ELF-1 (cell line): ENCODE results near the gene PRICKLE1.

ENCODE experiments used
- DNase-seq: peaks from one replicate; pipeline ENCODE4 v3.0.0-alpha.2; 2016; ENCODE audit warnings: low read depth, low spot score

PRICKLE1 gene

GRCh38 chr12:42588524-42589464, 752 bp downstream of the PRICKLE1 start:
- peak; percentile 84 for DNase-seq

GRCh38 chr12:42587601-42588523, 1.7 kb downstream of the PRICKLE1 start:
- DNase-seq = no peak

GRCh38 chr12:42586268-42586667, 3.3 kb downstream of the PRICKLE1 start:
- no peak for DNase-seq

GRCh38 chr12:42585841-42586216, 3.7 kb downstream of the PRICKLE1 start:
- DNase-seq = no peak

GRCh38 chr12:42585154-42585840, 4.2 kb downstream of the PRICKLE1 start:
- DNase-seq = no peak

GRCh38 chr12:42584651-42585111, 4.9 kb downstream of the PRICKLE1 start:
- no peak for DNase-seq

- no peak for DNase-seq
Measured at GRCh38 chr12:42583016-42583415, 6.5 kb downstream of the PRICKLE1 start.

GRCh38 chr12:42582498-42582897, 7.0 kb downstream of the PRICKLE1 start:
- no peak for DNase-seq

GRCh38 chr12:42582050-42582449, 7.5 kb downstream of the PRICKLE1 start:
- DNase-seq = no peak

- DNase-seq = no peak
Measured at GRCh38 chr12:42576374-42576773, 13.2 kb downstream of the PRICKLE1 start.

GRCh38 chr12:42575717-42576116, 13.8 kb downstream of the PRICKLE1 start:
- no peak for DNase-seq

- DNase-seq = no peak
Measured at GRCh38 chr12:42574851-42575266, 14.7 kb downstream of the PRICKLE1 start.

- DNase-seq = no peak
Measured at GRCh38 chr12:42571327-42572009, 18.1 kb downstream of the PRICKLE1 start.

- no peak for DNase-seq
Measured at GRCh38 chr12:42570076-42570475, 19.5 kb downstream of the PRICKLE1 start.

- DNase-seq = no peak
Measured at GRCh38 chr12:42568952-42569915, 20.3 kb downstream of the PRICKLE1 start.

- peak; percentile 61 for DNase-seq
Measured at GRCh38 chr12:42565633-42566032, 23.9 kb downstream of the PRICKLE1 start.

- no peak for DNase-seq
Measured at GRCh38 chr12:42564996-42565395, 24.6 kb downstream of the PRICKLE1 start.

GRCh38 chr12:42564556-42564955, 25.0 kb downstream of the PRICKLE1 start:
- DNase-seq = no peak

GRCh38 chr12:42560977-42561376, 28.6 kb downstream of the PRICKLE1 start:
- no peak for DNase-seq
